Stimulated activated CD4-positive, alpha-beta T cell treated with anti-CD3 and anti-CD28 coated beads, Interleukin-4, amount 100 ng/mL, for 1 hour (primary cell): ENCODE data around the gene FGF12.

Source experiments
- DNase-seq: peaks from one replicate; pipeline ENCODE4 v3.0.0-alpha.2; 2020

The FGF12 gene

DNA sequence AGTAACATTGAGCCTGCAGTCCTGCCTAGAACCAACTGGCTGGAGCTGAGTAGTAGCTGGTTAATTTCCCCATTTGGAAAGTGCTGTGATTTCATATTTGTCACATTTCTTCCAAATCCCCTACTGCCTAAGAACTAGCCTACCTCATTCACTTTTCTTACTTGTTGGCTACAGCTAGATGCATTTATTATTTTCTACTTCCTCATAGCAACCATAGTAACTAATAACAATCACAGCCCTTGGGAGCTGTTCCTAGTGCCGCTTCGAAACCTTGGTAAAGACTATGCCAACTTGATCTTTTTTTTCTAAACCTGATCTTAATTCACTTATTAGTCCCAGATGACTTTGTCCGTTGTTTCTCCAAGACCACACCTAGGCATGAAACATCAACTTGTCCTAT is 240.3 kb downstream of the FGF12 start:
- no peak for DNase-seq

DNA sequence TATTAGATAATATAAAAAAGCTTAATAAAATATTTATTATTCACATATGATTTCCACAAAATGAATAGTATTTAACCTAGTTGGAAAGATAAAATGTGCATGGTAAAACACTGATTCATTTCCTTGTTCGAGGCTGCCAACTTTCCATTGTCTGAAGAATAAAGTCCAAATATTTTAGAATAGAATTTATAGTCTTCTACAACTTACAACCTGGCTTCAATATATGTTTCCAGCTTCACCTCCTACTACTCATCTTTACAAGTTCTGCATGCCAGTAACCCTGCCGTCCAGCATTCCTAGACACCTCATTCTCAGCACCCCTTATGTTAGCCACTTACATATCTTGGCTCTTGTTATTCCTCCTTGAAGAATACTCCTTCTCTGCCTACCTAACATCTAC is 244.5 kb downstream of the FGF12 start:
- no peak for DNase-seq

DNA sequence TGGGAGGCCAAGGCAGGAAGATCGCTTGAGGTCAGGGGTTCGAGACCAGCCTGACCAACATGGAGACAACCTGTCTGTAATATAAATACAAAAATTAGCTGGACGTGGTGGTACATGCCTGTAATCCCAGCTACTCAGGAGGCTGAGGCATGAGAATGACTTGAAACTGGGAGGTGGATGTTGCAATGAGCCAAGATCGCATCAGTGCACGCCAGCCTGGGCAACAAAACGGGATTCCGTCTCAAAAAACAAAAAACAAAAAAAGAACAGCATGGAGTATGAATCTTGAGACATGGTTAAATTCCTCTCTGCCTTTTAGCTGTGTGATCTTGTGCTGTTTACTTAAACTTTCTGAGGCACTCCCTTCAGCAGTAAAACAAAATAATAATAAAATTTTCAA is 244.9 kb downstream of the FGF12 start:
- DNase-seq, result no peak

DNA sequence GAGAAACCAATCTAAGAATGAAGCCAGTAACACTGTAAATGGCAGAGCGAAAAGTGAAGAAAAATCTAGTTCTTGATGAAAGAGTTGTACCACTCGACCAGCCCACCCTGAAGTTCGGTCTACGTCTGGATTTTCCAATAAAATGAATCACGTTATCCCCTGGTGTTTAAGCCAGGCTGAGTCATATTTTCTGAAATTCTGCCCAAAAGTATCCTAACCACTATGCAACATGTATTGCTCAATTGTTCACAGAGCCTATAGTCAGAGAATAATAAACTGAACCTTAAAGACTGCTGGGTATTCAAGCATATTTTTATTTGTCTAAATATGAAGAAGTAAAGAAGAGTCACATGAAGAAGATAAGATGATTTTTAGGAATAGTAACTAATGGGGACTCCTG is 245.7 kb downstream of the FGF12 start:
- DNase-seq, result no peak

DNA sequence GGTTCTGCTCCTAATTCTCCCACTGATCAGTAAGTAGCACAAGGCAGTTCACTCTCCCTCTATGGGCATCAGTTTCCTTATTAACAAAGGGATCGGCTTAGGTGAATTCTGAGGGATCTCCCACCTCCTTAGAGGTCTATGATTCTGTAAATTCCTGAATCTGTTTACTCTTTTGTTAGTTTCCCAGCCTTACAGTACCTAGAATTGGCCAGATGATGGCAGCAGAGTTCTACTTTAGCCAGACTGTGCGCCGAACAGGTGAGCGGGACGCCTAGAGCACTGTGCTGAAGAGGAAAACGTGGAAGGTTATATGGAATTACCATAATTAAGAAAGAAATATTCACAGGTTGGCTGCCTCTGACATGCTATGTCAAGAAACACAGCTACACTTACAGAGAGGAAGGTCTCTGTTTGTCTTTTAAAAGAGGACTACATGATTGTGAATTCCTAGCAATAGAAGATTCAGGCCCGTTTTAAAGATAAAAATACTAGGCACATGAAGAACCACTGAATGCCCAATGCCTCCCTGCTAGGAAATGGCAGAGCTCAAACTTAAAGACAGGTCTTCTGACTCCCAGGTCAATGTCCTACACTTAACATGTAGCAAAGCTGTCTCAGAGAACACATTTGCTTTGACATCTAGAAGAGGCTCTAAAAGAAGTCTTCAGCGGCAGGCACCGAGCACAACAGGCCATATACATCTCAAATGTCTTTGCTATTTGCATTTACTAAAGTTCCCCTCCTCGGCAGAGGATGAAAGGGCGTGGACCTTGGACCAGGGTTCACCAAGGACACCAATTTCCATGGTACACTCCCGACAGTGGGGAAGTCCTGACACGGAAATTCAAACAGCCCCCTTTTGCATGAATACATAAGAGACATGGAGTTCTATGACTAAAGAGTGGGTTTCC is 259.9 kb downstream of the FGF12 start:
- DNase-seq, result peak; percentile 29

DNA sequence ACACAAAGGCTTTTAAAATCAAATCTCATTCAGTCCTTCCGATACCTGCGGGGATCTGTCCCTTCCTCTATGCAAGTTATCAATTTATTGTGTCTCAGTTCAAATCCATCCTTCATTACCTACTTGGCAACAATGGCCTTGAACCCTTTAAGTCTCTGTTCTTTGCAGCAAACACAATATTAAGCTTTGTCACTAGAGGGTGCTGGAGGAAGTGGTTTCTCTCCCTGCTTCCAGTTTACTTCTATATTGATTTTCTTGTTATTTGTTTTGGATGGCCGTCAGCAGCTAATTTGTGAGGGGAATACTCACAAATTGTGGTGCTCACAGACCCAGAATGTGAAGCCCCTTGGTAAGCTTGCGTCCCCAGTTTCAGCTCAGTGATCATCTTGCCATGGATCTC is 278.3 kb downstream of the FGF12 start:
- no peak for DNase-seq

DNA sequence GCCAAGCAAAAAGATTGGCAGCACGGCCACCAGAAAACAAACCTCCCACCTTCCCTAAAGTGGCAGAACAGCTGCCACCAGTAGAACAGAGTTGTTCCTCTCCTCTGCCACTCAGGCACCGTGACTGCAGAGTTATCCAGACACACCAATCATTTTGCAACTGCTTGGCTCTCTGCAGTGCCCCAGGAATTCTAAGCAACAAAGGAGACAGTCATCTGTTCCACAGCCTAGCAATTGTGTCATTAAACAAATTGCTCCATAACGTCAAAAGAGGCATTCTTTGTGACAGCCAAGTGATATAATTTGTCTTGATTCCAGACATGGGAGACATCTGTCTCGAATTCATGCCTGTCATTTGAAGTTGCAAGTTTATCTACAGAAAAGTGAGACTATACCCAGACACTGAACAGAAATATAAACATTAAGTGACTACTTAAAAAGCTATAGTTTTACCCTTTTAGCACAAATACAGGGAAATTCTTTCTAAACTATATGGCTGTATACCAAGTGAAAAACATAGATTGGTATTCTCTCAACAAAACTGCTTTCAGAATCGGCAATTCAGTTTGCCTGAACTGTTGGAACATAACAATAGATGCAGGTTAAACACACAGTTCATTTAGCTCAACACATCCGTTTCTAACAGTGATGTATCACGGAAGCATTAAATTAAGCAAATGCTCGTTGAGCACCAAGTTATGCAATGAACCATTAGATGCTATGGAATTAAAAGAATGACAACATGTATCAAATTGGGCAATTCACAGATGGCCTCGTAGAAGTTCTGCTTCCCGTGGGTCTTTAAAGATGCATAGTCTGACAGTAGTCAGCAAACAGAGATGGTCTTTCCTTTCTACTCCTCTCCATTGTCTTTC is 281.3 kb downstream of the FGF12 start:
- no peak for DNase-seq

DNA sequence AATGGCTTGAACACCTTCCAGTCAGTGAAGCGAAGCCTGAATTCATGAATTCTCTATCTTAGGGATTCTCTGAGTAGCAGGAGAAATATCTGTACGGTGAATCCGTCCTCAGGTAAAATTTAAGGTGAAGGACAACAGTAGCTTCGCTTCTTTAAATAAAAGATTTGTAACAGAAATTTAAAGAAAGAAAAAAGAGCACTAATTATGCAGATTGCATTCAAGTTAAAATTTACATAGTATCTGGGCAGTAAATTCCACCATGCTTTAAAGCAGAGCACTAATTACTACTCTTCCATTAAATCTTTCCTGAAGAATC is 282.6 kb downstream of the FGF12 start:
- DNase-seq, result no peak

DNA sequence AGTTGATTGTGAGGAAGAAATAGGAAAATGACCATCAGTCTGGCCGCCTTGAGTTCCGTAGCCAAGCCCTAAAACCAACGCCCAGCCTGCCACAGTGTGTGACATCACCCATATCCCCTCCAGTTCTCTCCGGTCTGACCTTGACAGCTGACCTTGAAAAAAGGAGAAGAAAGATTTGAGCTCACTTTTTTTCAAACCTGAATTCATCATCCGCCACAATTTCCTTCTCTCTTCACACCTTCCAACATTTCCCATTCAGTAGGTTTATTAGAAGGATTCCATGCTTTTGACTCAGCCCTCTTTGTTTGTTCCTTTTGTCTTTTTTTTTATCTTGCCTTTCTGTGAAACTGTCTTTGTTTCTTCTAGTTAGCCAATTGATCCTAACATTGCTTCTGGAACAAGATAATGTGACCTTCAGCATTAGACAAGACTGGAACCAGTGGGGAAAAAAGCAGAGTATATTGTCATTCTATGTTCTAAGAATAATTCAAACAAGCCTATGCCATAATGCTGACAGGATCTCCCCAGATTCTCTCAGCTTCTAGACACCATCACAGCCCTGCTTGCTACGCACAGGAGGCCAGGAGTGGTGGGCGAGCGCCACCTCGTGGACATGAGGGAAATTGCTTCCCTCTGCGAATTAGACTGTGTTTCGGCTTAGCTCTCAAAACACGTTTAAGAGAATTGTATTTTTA is 283.1 kb downstream of the FGF12 start:
- peak; percentile 43 for DNase-seq

DNA sequence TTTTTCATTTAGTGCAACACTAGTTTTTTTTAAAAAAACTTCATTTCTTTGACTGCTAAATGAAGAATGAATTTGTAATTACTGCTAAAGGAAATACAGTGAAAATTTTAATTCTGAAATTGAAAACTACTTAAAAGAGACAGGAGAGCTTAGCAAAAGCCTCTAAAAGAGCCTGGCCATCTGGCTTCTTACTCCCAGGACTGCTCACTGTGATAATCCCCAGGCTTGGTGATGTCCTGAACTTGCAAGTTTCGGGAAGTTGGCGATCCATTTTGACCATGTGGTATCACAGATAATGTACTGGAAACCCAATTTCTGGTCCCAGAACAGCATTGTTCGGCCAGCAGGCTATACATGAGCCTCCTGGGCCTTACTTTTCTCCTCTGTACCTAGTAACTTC is 292.1 kb downstream of the FGF12 start:
- DNase-seq, result no peak

DNA sequence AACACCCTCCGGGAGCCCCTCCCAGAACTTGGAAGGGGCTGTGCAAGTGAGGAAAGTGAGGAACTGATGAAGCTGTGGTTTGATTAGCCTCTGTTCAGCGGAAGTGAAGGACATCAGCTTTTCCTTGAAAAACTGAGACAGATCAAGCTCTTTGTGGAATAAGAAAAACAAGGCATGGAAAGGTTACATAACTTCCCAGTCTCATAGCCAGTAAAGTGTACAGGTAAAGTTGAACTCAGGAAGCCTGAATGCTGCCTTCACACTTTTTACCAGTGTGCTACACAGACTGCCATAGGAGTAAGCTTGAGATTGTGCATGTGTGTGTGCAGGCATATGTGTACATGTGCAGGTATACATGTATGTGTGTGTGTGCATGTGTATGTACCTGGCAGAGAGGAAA is 293.2 kb downstream of the FGF12 start:
- DNase-seq, result no peak

DNA sequence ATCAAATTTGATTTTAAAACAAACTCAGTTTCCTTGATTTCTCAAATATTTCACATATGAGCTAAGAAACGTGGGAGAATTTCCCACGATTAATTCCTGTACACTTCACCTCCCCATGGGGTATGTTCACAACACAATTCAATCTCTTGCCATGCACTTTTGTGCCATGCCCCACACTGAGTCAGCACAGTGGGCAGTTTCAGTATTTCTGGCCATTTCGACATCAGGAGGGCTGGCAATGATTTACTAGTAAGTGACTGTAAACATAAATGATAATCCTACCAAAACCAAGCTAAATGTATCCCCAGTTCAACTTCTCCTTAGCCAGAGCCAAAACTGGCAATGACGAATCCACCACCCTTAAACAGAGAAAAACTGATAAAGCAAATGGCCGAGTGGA is 293.6 kb downstream of the FGF12 start:
- no peak for DNase-seq

DNA sequence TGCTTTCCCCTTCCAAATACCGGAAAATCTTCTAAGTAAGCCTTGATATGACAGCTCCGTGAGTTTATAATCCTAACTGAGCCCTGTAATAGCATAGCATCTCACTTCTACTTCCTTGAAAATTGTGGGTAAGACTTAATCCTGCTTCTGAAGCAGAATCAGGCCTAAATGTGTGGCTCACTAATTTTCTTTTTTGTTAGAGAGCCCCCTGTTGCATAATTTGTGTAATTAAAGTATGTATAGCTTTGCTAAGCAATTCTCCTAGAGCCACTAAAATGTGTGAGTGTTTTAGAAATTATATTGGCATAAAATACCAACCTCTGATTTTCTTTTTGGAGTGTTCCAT is 304.4 kb downstream of the FGF12 start:
- DNase-seq, result no peak

DNA sequence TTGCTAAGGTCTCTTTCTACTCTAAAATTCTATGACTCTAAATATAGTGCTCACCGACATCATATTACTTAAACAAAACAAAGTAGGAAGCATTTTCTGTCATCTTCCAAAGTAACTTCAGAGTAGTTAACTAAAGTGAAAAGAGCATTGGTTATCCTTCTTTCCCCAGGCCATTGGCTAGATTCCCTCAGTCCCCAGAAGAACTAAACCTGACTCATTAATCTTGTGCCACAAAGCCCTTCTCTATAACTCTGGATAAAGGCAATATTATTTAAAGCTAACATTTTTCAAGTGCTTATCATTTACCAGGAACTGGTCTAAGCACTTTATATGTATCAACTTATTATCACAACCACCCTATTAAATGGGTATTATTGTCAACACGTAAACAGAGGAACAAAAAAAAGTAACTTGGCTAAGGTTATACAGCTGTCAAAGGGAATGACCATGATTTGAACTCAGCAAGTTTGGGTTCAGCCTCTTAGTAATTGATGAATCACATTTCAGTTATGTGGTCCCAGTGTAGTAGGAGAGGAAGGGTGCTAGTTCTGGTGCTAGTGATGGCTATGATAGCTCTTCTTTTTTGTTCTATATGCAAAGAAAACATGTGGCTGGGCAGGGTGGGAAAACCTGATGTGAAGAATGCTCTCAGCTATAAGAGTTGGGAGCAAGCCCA is 304.9 kb downstream of the FGF12 start:
- no peak for DNase-seq

DNA sequence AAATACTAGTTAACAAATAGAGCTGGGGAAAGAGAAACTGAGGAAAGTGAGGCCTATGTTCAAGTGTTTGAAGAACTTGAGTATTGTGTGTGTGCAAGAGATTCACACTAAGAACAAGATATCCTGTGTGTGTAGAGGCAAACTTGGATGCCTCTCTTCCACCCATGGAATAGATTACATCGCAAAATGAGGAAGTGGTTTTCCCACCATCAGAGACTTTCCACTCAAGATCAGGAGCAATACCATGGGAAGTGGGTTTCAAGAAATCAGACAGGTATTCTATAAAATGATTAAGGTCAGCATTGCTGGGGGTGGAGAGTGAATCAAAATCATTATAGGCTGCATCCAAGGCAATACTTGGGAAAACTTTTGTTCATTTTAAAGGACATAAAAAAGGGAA is 308.0 kb downstream of the FGF12 start:
- no peak for DNase-seq

DNA sequence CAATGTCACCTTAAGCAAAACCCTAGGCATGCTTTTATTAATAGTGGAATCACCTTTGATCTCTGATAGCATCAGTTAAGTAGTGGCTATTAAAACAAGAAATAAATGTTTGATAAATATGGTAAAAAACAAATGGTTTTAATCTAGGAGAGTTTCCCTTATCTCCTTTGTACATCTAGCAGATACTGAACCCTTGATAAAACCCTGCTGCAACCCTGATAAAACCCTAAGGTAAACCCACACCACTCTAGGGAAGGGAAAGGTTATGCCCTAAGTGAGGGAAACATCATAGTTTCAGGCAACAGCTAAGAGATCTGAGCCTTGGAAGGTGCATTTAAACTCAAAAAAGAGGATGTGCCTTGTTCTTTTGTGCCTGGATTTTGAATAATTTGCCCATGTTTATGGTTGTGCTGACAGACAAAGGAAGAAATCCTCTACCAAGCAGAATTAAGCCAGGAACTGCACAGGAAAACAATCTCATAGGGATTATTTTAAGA is 309.7 kb downstream of the FGF12 start:
- no peak for DNase-seq

DNA sequence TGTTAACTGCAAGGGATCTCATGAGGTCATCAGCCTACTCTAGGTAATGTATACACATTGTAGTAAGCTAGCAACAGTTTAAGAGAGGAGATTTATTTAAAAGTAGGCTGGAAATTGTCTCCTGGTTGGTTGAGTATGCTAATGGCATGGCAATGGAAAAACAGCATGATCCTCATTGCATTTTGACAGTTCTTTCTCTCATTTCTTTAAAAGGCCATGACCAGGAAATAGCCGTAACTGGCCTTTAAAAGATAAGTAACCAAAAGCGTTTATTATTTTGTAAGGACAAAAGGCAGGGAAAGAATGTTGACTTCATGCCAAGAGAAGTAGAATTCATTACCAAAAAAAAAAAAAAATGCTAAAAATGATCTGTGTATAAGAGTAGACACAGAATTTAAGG is 310.3 kb downstream of the FGF12 start:
- no peak for DNase-seq

DNA sequence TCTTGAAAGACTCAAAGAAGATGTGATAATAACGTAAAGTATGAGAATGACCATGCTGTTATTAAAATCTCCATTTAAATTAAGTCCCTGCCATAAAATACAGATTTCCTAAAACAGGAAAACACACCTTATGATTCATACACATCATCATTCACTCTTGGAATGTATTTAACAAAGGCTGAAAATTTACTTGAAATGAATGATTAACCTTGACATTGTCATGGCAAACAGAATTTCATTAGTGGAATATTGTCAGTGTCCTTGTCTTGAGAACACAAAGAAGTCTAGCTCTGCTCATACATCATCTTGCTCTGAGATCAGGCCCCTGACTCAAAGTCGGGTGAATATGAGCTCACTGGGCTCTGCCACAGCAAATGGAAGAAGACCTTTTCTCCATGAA is 313.9 kb downstream of the FGF12 start:
- DNase-seq, result no peak

DNA sequence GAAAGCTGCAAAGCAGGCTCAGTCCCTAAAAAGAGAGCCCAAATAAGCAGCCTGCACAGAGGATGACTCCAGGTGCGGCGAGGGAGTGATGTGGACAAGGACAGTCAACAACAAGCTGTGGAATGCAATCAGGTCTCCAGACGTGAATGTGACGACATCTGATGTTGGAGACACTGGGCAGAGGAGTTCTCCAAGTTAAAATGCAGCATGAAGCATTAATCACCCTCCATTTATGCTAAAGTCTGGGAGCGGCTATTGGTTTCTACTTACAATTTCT is 316.7 kb downstream of the FGF12 start:
- DNase-seq, result no peak

DNA sequence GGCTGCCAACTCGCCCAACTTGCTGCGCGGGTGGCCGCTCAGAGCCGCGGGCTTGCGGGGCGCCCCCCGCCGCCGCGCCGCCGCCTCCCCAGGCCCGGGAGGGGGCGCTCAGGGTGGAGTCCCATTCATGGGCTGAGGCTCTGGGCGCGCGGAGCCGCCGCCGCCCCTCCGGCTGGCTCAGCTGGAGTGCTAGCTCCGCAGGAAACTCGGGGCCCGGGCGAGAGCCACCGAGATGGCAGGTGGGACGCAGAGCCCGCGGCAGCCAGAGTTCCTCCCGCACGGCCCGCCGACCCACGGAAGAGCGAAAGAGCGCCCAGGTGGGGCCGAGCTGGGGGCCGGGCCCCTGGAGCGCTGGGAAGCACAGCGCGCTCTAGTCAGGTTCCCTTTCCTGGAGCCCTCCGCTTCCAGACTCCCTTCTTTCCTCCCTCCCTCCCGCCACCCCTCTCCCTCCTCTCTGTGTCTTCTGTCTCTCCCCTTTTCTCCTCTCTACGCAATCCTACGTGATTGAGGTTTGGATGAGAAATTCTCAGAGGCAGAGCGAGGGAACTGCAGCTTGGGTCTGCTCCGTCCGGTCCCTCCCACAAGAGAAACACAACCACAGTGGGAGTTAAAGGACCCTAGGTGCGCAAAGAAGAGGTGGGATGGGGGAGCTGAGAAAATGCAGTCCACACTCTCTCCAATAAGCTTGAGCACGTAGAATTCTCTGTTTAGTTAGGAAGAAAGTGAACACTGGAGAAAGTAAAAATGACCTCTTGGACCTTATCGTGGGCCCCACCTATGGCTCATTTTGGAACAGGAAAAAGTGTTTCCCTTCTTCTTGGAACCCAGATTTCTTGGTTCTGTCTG is 317.3 kb downstream of the FGF12 start:
- DNase-seq, result no peak

DNA sequence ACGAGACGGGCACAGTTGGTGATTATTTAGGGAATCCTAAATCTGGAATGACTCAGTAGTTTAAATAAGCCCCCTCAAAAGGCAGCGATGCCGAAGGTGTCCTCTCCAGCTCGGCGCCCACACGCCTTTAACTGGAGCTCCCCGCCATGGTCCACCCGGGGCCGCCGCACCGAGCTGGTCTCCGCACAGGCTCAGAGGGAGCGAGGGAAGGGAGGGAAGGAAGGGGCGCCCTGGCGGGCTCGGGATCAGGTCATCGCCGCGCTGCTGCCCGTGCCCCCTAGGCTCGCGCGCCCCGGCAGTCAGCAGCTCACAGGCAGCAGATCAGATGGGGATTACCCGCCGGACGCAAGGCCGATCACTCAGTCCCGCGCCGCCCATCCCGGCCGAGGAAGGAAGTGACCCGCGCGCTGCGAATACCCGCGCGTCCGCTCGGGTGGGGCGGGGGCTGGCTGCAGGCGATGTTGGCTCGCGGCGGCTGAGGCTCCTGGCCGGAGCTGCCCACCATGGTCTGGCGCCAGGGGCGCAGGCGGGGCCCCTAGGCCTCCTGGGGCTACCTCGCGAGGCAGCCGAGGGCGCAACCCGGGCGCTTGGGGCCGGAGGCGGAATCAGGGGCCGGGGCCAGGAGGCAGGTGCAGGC is 318.0 kb downstream of the FGF12 start:
- DNase-seq, result no peak
